Thyroid gland (tissue), 4 donors: Measurements from ENCODE around the gene MB21D2. TPM values are rescaled to one million over a fixed set of nuclear protein-coding genes. Genes with fewer than 3 reads are reported as not detected.

Source experiments
- DNase-seq, 2 donors: peaks; one replicate each; pipeline ENCODE4 v3.0.0-alpha.2; 2019
- H3K27ac ChIP-seq, 3 donors: fragments of 200-600 bp; sonication (generic); 1 replicate in 2 of 3; 2 replicates in 1 of 3; pipeline ENCODE4 v1.5.1; 2016 to 2019; ENCODE audit warnings: mild to moderate bottlenecking in 1 of 3, moderate library complexity in 1 of 3
- H3K27me3 ChIP-seq: fragments of 200-600 bp; sonication (generic); one replicate; pipeline ENCODE4 v1.5.1; 2019
- H3K36me3 ChIP-seq, 2 donors: fragments of 200-600 bp; sonication (generic); one replicate each; pipeline ENCODE4 v1.5.1; 2016 to 2019
- H3K4me1 ChIP-seq, 2 donors: fragments of 200-600 bp; sonication (generic); one replicate each; pipeline ENCODE4 v1.5.1; 2017 to 2019
- H3K4me3 ChIP-seq, 3 donors: fragments of 200-600 bp; sonication (generic); replicated peaks in 1 of 3; 1 replicate in 2 of 3; 2 replicates in 1 of 3; pipeline ENCODE4 v1.5.1; 2016; ENCODE audit warnings: mild to moderate bottlenecking in 1 of 3
- H3K9me3 ChIP-seq: fragments of 200-600 bp; sonication (generic); one replicate; pipeline ENCODE4 v1.5.1; 2017
- POLR2A ChIP-seq, 2 donors: fragments of 450-650 bp; IDR thresholded peaks; one replicate each; pipeline ENCODE4 v1.6.1; 2017; ENCODE audit warnings: antibody characterized with exemption in 2 of 2, mild to moderate bottlenecking in 2 of 2, moderate library complexity in 1 of 2
- WGBS, 2 donors: methylation state at CpG; one replicate each; pipeline ENCODE4 v1.1.5; 2017; 5-methylcytosine and 5-hydroxymethylcytosine counted together
- intact Hi-C: fragments of 100-400 bp; cut with DNase I; formaldehyde crosslinking; loops from one replicate; pipeline ENCODE4 v1.15.1; 2023
- total RNA-seq, 4 donors: library from RNA; depleted of rRNA; stranded (reverse); fragments of >200 nt; gene quantifications; one replicate each; pipeline ENCODE4 v1.2.3, GENCODE V29; 2016
- TF ChIP-seq, protein P1 (sequence below), 6 experiments: fragments of 200-600 bp in 3 of 6; fragments of 450-650 bp in 3 of 6; sonication (generic) in 3 of 6; IDR thresholded peaks; one replicate each; pipeline ENCODE4 v1.5.1; 2016 to 2019; ENCODE audit warnings: antibody characterized with exemption in 6 of 6, mild to moderate bottlenecking in 2 of 6, inconsistent platforms in 1 of 6, moderate library complexity in 1 of 6

MB21D2 gene
- total RNA-seq, 4 donors from 2014 or later: 3.4 to 5.2 (median 3.9) TPM

DNA sequence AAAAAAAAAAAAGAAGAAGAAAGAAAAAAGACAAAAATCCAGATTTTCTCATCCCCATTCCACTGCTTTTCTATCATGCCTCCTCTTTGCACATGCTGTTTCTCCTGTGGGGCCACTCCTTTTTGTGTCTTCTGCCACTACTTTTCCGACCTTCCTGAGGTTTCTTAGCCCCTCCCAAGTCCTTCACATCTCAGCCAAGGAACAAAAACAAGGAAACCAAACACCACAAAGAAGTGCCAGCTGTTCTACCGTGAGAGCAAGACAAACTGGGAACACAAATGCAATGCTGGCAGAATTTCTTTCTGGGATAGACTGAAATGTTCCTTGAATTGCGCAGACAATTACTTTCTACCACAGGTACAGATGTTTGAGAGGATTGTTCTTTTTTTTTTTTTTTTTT, 83.2 kb downstream of the MB21D2 start:
- no peak overlapping the region for H3K27ac ChIP-seq
- no peaks in the 10 kb centered on the region for H3K27me3 ChIP-seq
- peaks cover 0 to 4% of the 10 kb centered on the region in 2 donors for H3K4me1 ChIP-seq
- no peaks in the 10 kb centered on the region for H3K36me3 ChIP-seq
- no peak overlapping the region for H3K4me3 ChIP-seq
- no peaks in the 10 kb centered on the region for H3K9me3 ChIP-seq
- no peak for DNase-seq
- intact Hi-C loops: no loop called here
- WGBS, 2 donors: 55 to 56% methylated on average over 3 of the region's 3 CpGs
- no peak for TF ChIP-seq POLR2A (IDR thresholded peaks at IDR 0.05)
- TF ChIP-seq, protein P1, sequence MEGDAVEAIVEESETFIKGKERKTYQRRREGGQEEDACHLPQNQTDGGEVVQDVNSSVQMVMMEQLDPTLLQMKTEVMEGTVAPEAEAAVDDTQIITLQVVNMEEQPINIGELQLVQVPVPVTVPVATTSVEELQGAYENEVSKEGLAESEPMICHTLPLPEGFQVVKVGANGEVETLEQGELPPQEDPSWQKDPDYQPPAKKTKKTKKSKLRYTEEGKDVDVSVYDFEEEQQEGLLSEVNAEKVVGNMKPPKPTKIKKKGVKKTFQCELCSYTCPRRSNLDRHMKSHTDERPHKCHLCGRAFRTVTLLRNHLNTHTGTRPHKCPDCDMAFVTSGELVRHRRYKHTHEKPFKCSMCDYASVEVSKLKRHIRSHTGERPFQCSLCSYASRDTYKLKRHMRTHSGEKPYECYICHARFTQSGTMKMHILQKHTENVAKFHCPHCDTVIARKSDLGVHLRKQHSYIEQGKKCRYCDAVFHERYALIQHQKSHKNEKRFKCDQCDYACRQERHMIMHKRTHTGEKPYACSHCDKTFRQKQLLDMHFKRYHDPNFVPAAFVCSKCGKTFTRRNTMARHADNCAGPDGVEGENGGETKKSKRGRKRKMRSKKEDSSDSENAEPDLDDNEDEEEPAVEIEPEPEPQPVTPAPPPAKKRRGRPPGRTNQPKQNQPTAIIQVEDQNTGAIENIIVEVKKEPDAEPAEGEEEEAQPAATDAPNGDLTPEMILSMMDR (IDR thresholded peaks at IDR 0.05): no peak

DNA sequence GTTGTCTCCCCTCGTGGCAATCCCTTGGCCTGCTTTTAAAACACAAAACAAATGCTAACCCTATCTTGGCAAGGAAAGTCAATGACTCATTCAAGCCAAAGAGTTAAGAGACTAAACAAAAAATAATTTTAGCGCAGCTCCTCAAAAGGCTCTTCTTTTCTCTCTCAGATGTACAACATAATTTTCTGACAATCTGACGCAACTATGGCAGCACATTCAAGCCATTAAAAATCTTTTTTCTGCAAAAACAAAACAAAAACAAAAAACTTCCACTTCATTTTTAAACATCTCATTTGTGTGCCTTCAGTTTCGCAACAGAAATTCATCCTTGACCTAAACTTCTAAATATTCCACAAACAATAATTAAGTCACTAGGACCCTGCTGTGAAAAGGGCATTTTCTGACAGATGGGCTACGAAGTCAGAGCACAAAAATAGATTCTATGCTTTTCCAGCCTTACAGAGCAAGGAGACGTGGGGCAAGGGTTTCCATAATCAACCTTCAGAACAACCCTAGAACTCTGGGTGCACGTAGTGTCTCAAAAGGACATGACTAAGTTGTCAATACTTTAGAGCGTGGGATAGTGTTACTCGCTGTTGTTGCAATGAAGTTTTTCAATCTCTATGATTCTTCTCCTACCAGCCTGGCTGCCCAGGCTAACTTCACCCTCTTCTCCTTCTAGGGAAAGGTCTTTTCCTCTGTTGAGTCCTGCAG, 84.3 kb downstream of the MB21D2 start:
- no peaks in the 10 kb centered on the region for H3K9me3 ChIP-seq
- WGBS, 2 donors: 68 to 75% methylated on average over 9 of the region's 9 CpGs
- H3K27me3 ChIP-seq: no peaks in the 10 kb centered on the region
- no peak overlapping the region for H3K4me3 ChIP-seq
- TF ChIP-seq, protein P1 (IDR thresholded peaks at IDR 0.05): no peak
- TF ChIP-seq POLR2A (IDR thresholded peaks at IDR 0.05): no peak
- intact Hi-C loops: no loop called here
- H3K4me1 ChIP-seq: peaks cover 0 to 4% of the 10 kb centered on the region in 2 donors
- no peak overlapping the region for H3K27ac ChIP-seq
- no peaks in the 10 kb centered on the region for H3K36me3 ChIP-seq
- no peak for DNase-seq

DNA sequence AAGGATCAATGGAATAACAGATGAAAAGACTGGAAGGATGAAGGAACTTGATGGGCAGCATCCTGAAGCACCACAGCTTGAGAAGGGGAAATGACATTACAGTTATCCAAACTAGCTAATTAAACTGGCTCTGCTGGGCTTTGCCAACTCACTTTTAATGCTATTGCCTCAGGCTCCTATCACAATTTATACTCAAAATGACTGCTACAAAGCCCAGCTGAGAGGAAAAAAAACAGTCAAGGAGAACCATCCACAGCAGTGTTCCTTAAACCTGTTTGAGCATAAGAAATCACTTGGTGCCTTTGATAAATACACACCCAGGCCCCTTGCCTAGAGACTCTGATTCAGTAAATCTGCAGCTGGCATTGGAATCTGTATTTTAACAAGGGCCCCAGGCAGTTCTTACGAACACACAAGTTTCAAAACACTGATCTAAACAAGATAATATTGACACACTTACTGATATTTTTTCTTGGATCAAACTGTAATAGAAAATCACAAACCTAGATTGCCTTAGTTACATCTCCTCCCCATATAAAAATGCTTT, 85.8 kb downstream of the MB21D2 start:
- peaks cover 0 to 4% of the 10 kb centered on the region in 2 donors for H3K4me1 ChIP-seq
- TF ChIP-seq, protein P1 (IDR thresholded peaks at IDR 0.05): no peak
- TF ChIP-seq POLR2A (IDR thresholded peaks at IDR 0.05): no peak
- 93 to 100% methylated on average over 1 of the region's 1 CpG for WGBS, 2 donors
- H3K27ac ChIP-seq: no peak overlapping the region
- intact Hi-C loops: no loop called here
- no peak for DNase-seq
- H3K4me3 ChIP-seq: no peak overlapping the region
- no peaks in the 10 kb centered on the region for H3K36me3 ChIP-seq
- H3K9me3 ChIP-seq: no peaks in the 10 kb centered on the region
- H3K27me3 ChIP-seq: no peaks in the 10 kb centered on the region

DNA sequence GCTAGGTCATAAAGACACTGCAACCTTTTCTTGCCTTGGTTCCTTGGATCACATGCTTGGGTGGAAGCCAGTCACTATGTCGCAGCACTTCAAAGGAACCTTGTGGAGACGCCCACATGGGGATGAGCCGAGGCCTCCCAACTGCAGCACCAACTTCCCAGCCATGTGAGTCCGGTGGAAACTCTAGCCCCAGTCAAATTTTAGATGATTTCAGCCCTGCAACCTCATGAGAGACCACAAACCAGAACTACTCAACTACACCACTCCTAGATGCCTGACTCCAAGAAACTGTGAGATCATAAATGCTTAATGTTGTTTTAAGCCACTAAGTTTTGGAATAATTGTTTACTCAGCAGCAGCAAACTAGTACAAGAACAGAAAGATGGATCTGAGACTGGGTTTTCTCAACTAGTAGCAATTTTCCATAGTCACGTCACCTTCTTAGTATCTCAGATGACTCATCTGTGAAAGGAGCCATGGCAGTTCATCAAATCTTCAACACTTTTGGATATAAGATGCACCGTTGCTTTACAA, 86.5 kb downstream of the MB21D2 start:
- DNase-seq: no peak
- no peaks in the 10 kb centered on the region for H3K27me3 ChIP-seq
- no peaks in the 10 kb centered on the region for H3K36me3 ChIP-seq
- no peaks in the 10 kb centered on the region for H3K9me3 ChIP-seq
- no peak overlapping the region for H3K27ac ChIP-seq
- peaks cover 0 to 4% of the 10 kb centered on the region in 2 donors for H3K4me1 ChIP-seq
- TF ChIP-seq, protein P1 (IDR thresholded peaks at IDR 0.05): no peak
- TF ChIP-seq POLR2A (IDR thresholded peaks at IDR 0.05): no peak
- no peak overlapping the region for H3K4me3 ChIP-seq
- intact Hi-C loops: no loop called here
- 83 to 88% methylated on average over 6 of the region's 6 CpGs for WGBS, 2 donors
